Activated CD8-positive, alpha-beta memory T cell treated with anti-CD3 and anti-CD28 coated beads, Interleukin-2, amount 10 ng/mL, durations not matched to agents 7 days and 5 days (primary cell): ENCODE results near the gene MPIG6B. TPM values are rescaled to one million over a fixed set of nuclear protein-coding genes. Genes with fewer than 3 reads are reported as not detected.

ENCODE experiments used
- ATAC-seq: fragments of 150-1000 bp; cut with Tn5 transposase; one replicate; pipeline ENCODE4 v1.10.0; 2021; ENCODE audit warnings: moderate library complexity
- CTCF ChIA-PET: fragments of 350-600 bp; sonication (Branson Sonifier 250); formaldehyde crosslinking; loops from one replicate; lab custom pipeline; 2021; ENCODE audit warnings: antibody characterized with exemption; lab: Charles Lee
- DNase-seq: peaks from one replicate; pipeline ENCODE4 v3.0.0-alpha.2; 2020
- H3K27ac Mint-ChIP-seq: one replicate; pipeline ENCODE4 v1.8.0; 2021; ENCODE audit warnings: mild to moderate bottlenecking, mixed read lengths
- H3K27me3 Mint-ChIP-seq: one replicate; pipeline ENCODE4 v1.8.0; 2021; ENCODE audit warnings: mixed read lengths
- H3K36me3 Mint-ChIP-seq: one replicate; pipeline ENCODE4 v1.8.0; 2021; ENCODE audit warnings: mild to moderate bottlenecking, mixed read lengths
- H3K4me1 Mint-ChIP-seq: one replicate; pipeline ENCODE4 v1.8.0; 2021; ENCODE audit warnings: mixed read lengths
- H3K4me3 Mint-ChIP-seq: one replicate; pipeline ENCODE4 v1.8.0; 2021; ENCODE audit warnings: mild to moderate bottlenecking, moderate library complexity, mixed read lengths
- H3K9me3 Mint-ChIP-seq: one replicate; pipeline ENCODE4 v1.8.0; 2022; ENCODE audit warnings: low read depth, mixed read lengths
- total RNA-seq, 2 experiments: library from RNA; stranded (reverse); gene quantifications; one replicate each; pipeline ENCODE4 v1.2.3, GENCODE V29; 2021

Gene MPIG6B
- total RNA-seq, 2 experiments from 2014 or later = 0.20 to 0.33 TPM

- CTCF ChIA-PET = interaction anchor here (0.9 to 1.4 kb wide), 5 partner anchors 8 to 107 kb away, joined by 3 to 4 read pairs (median 3); partner anchors contain the start of genes MPIG6B and MSH5
- Mint-ChIP-seq H3K4me3 (no peak within 1 kb of the TSS), H3K4me1 (peaks cover 14% of the 10 kb centered on the region), H3K27me3 (peaks cover 9% of the 10 kb centered on the region), H3K36me3 (no peaks in the 10 kb centered on the region), H3K9me3 (no peaks in the 10 kb centered on the region), H3K27ac (no peak within 1 kb of the TSS)
- no peak for DNase-seq
- ATAC-seq = no peak
Measured at GRCh38 chr6:31715022-31715958, 7.9 kb upstream of the MPIG6B start, which contains the start of gene LY6G6D. Gene LY6G6D (plus strand): TSS chr6:31715348. CDS start chr6:31715356, 8 bp downstream.

- peaks cover 3% of the 10 kb centered on the region for H3K4me1 Mint-ChIP-seq
- no peaks in the 10 kb centered on the region for H3K36me3 Mint-ChIP-seq
- DNase-seq (no peak), ATAC-seq (no peak)
- peaks cover 10% of the 10 kb centered on the region for H3K27me3 Mint-ChIP-seq
- H3K4me3 Mint-ChIP-seq = no peak overlapping the region
- no peaks in the 10 kb centered on the region for H3K9me3 Mint-ChIP-seq
- CTCF ChIA-PET = interaction anchor here (1.5 kb wide), 2 partner anchors 10 to 113 kb away, joined by 3 read pairs; no protein-coding TSS in a partner anchor
- no peak overlapping the region for H3K27ac Mint-ChIP-seq
Measured at GRCh38 chr6:31717499-31718222, 5.5 kb upstream of the MPIG6B start.

- Mint-ChIP-seq H3K4me1 (peaks cover 5% of the 10 kb centered on the region), H3K9me3 (no peaks in the 10 kb centered on the region), H3K27me3 (peaks cover 8% of the 10 kb centered on the region), H3K27ac (no peak overlapping the region), H3K36me3 (no peaks in the 10 kb centered on the region), H3K4me3 (no peak overlapping the region)
- CTCF ChIA-PET = interaction anchor here (1.5 kb wide), 1 partner anchor 9 kb away, joined by 3 read pairs; no protein-coding TSS in a partner anchor
- ATAC-seq = no peak
- no peak for DNase-seq
Measured at GRCh38 chr6:31718265-31718664, 4.9 kb upstream of the MPIG6B start.

GRCh38 chr6:31719001-31719400 is 4.2 kb upstream of the MPIG6B start:
- no peak for ATAC-seq
- CTCF ChIA-PET = interaction anchor here (1.0 to 1.5 kb wide), 2 partner anchors 8 to 51 kb away, joined by 3 read pairs; no protein-coding TSS in a partner anchor

GRCh38 chr6:31720196-31720770 is 2.9 kb upstream of the MPIG6B start:
- H3K27ac Mint-ChIP-seq = no peak overlapping the region
- no peak overlapping the region for H3K4me3 Mint-ChIP-seq
- ATAC-seq (no peak), DNase-seq (no peak)
- peaks cover 3% of the 10 kb centered on the region for H3K27me3 Mint-ChIP-seq
- H3K36me3 Mint-ChIP-seq = no peaks in the 10 kb centered on the region
- CTCF ChIA-PET = interaction anchor here (0.9 kb wide), 1 partner anchor 71 kb away, joined by 3 read pairs; no protein-coding TSS in a partner anchor
- H3K9me3 Mint-ChIP-seq = no peaks in the 10 kb centered on the region
- H3K4me1 Mint-ChIP-seq = peaks cover 13% of the 10 kb centered on the region

More at GRCh38 chr6:31719001-31719400, 4.2 kb upstream of the MPIG6B start:
- H3K9me3 Mint-ChIP-seq = no peaks in the 10 kb centered on the region
- H3K4me1 Mint-ChIP-seq = peaks cover 9% of the 10 kb centered on the region
- no peak overlapping the region for H3K4me3 Mint-ChIP-seq
- no peak for DNase-seq
- H3K27ac Mint-ChIP-seq = no peak overlapping the region
- peaks cover 7% of the 10 kb centered on the region for H3K27me3 Mint-ChIP-seq
- no peaks in the 10 kb centered on the region for H3K36me3 Mint-ChIP-seq

GRCh38 chr6:31721351-31722020 is 1.7 kb upstream of the MPIG6B start, which contains the start of gene LY6G6C:
Gene LY6G6C (minus strand): TSS chr6:31721746. CDS start chr6:31721679, 67 bp downstream.
- DNase-seq (no peak), ATAC-seq (no peak)
- CTCF ChIA-PET = interaction anchor here (2.2 kb wide), 1 partner anchor 17 kb away, joined by 8 read pairs; no protein-coding TSS in a partner anchor
- H3K27me3 Mint-ChIP-seq = peaks cover 3% of the 10 kb centered on the region
- no peaks in the 10 kb centered on the region for H3K9me3 Mint-ChIP-seq
- H3K27ac Mint-ChIP-seq = no peak within 1 kb of the TSS
- H3K36me3 Mint-ChIP-seq = no peaks in the 10 kb centered on the region
- no peak within 1 kb of the TSS for H3K4me3 Mint-ChIP-seq
- H3K4me1 Mint-ChIP-seq = peaks cover 23% of the 10 kb centered on the region

- CTCF ChIA-PET = interaction anchor here (2.2 to 2.3 kb wide), 3 partner anchors 16 to 69 kb away, joined by 6 to 8 read pairs (median 7); no protein-coding TSS in a partner anchor
- no peaks in the 10 kb centered on the region for H3K9me3 Mint-ChIP-seq
- H3K27me3 Mint-ChIP-seq = peaks cover 3% of the 10 kb centered on the region
- no peak overlapping the region for H3K27ac Mint-ChIP-seq
- H3K4me1 Mint-ChIP-seq = peaks cover 29% of the 10 kb centered on the region
- ATAC-seq (no peak), DNase-seq (no peak)
- no peak overlapping the region for H3K4me3 Mint-ChIP-seq
- H3K36me3 Mint-ChIP-seq = peaks cover 5% of the 10 kb centered on the region
Measured at GRCh38 chr6:31722173-31722572, 1.0 kb upstream of the MPIG6B start.

- CTCF ChIA-PET = interaction anchor here (0.5 to 2.3 kb wide), 10 partner anchors 9 to 75 kb away, joined by 3 to 7 read pairs (median 4); partner anchors contain the start of gene LY6G6D
- no peaks in the 10 kb centered on the region for H3K9me3 Mint-ChIP-seq
- H3K4me3 Mint-ChIP-seq = no peak overlapping the region
- peaks cover 7% of the 10 kb centered on the region for H3K36me3 Mint-ChIP-seq
- peaks cover 40% of the 10 kb centered on the region for H3K4me1 Mint-ChIP-seq
- no peak overlapping the region for H3K27ac Mint-ChIP-seq
- DNase-seq = no peak
- peaks cover 3% of the 10 kb centered on the region for H3K27me3 Mint-ChIP-seq
- no peak for ATAC-seq
Measured at GRCh38 chr6:31723980-31724691, 963 bp downstream of the MPIG6B start.

- CTCF ChIA-PET = interaction anchor here (0.6 to 4.9 kb wide), 4 partner anchors 12 to 44 kb away, joined by 3 to 60 read pairs (median 4); partner anchors contain the start of genes CLIC1 and MSH5
- Mint-ChIP-seq H3K27ac (peak overlapping the region; percentile 1), H3K27me3 (no peaks in the 10 kb centered on the region), H3K36me3 (peaks cover 13% of the 10 kb centered on the region), H3K4me1 (peaks cover 51% of the 10 kb centered on the region), H3K4me3 (no peak overlapping the region), H3K9me3 (no peaks in the 10 kb centered on the region)
- ATAC-seq (no peak), DNase-seq (no peak)
Measured at GRCh38 chr6:31725502-31726350, 2.6 kb downstream of the MPIG6B start.

- H3K36me3 Mint-ChIP-seq = peaks cover 22% of the 10 kb centered on the region
- DNase-seq = no peak
- no peak for ATAC-seq
- peaks cover 60% of the 10 kb centered on the region for H3K4me1 Mint-ChIP-seq
- peak overlapping the region; percentile 58 for H3K27ac Mint-ChIP-seq
- no peaks in the 10 kb centered on the region for H3K27me3 Mint-ChIP-seq
- H3K4me3 Mint-ChIP-seq = no peak overlapping the region
- H3K9me3 Mint-ChIP-seq = no peaks in the 10 kb centered on the region
- CTCF ChIA-PET = interaction anchor here (0.7 to 4.9 kb wide), 6 partner anchors 9 to 86 kb away, joined by 3 to 60 read pairs (median 3); partner anchors contain the start of genes CLIC1 and MSH5
Measured at GRCh38 chr6:31727034-31727716, 4.0 kb downstream of the MPIG6B start.
